Measurements from ENCODE around the gene TCAP. TPM values are rescaled to one million over a fixed set of nuclear protein-coding genes. Genes with fewer than 3 reads are reported as not detected.

Gene TCAP
- total and polyA plus RNA-seq, 2 experiments from 2014 or later, result 0.61 to 2.1 TPM

- TF ChIP-seq ZNF462 (CRISPR knock-in tag; IDR thresholded peaks at IDR 0.05) (no peak), CTCF (conservative IDR thresholded peaks at IDR 0.05; ENCODE audit: low read depth in 2 of 2) (no peak), STAT1 (IDR thresholded peaks at IDR 0.05; ENCODE audit: unreplicated experiment) (no peak), NANOG (IDR thresholded peaks at IDR 0.05; ENCODE audit: borderline replicate concordance) (no peak), JUNB (IDR thresholded peaks at IDR 0.05; ENCODE audit: unreplicated experiment) (no peak), POLR2AphosphoS5 (IDR thresholded peaks at IDR 0.05; ENCODE audit: low read depth) (no peak), CREB1 (CRISPR knock-in tag; IDR thresholded peaks at IDR 0.05; ENCODE audit: low read depth) (no peak)
These were observed 5.6 kb downstream of the TCAP start (continued) for GRCh38 chr17:39670746-39671145.
